HepG2 (cell line): ENCODE data around the gene PCIF1. TPM values are rescaled to one million over a fixed set of nuclear protein-coding genes. Genes with fewer than 3 reads are reported as not detected.

ENCODE experiments used
- DMAP1 ChIP-seq: IDR thresholded peaks from 2 replicates; pipeline ENCODE4 v1.6.1; 2016
- ELF4 ChIP-seq: sonication (generic); formaldehyde crosslinking; IDR thresholded peaks from 2 replicates; pipeline ENCODE4 v1.5.0; 2020; ENCODE audit warnings: missing genetic modification reagents, mild to moderate bottlenecking, moderate library complexity, borderline replicate concordance
- GTF3A ChIP-seq: sonication (generic); formaldehyde crosslinking; conservative IDR thresholded peaks from 2 replicates; pipeline ENCODE4 v1.4.0; 2020; ENCODE audit warnings: mild to moderate bottlenecking, missing genetic modification reagents
- HOXA5 ChIP-seq: sonication (generic); formaldehyde crosslinking; IDR thresholded peaks from 2 replicates; pipeline ENCODE4 v1.4.0; 2020; ENCODE audit warnings: missing genetic modification reagents
- IRF2 ChIP-seq: IDR thresholded peaks from 2 replicates; pipeline ENCODE4 v1.6.1; 2018; ENCODE audit warnings: missing genetic modification reagents, missing compliant biosample characterization
- MBD4 ChIP-seq: IDR thresholded peaks from 2 replicates; pipeline ENCODE4 v1.6.1; 2012; ENCODE audit warnings: low read length, inconsistent platforms, borderline replicate concordance
- PHF21A ChIP-seq: sonication (generic); formaldehyde crosslinking; IDR thresholded peaks from 2 replicates; pipeline ENCODE4 v1.5.0; 2020; ENCODE audit warnings: mild to moderate bottlenecking, missing genetic modification reagents
- PHF5A ChIP-seq: IDR thresholded peaks from one replicate; pipeline ENCODE4 v1.6.1; 2018; ENCODE audit warnings: low read depth, missing genetic modification reagents; ENCODE audit not compliant: unreplicated experiment
- SYNCRIP ChIP-seq: fragments of 200-400 bp; formaldehyde crosslinking; IDR thresholded peaks from 2 replicates; pipeline ENCODE4 v1.6.1; 2018; ENCODE audit warnings: mild to moderate bottlenecking, low read depth, low read length; ENCODE audit not compliant: insufficient read depth
- THAP11 ChIP-seq: IDR thresholded peaks from 2 replicates; pipeline ENCODE4 v1.6.1; 2016; ENCODE audit warnings: missing biosample characterization, missing genetic modification reagents
- ZKSCAN8 ChIP-seq: IDR thresholded peaks from 2 replicates; pipeline ENCODE4 v1.6.1; 2016; ENCODE audit warnings: borderline replicate concordance, missing genetic modification reagents, missing compliant biosample characterization
- ZNF354B ChIP-seq: sonication (generic); formaldehyde crosslinking; IDR thresholded peaks from 2 replicates; pipeline ENCODE4 v1.8.0; 2022; ENCODE audit warnings: mild to moderate bottlenecking, missing genetic modification reagents
- ZNF572 ChIP-seq: sonication (generic); formaldehyde crosslinking; IDR thresholded peaks from 2 replicates; pipeline ENCODE4 v1.5.1; 2020; ENCODE audit warnings: mild to moderate bottlenecking, missing genetic modification reagents
- ZNF83 ChIP-seq: sonication (generic); formaldehyde crosslinking; IDR thresholded peaks from 2 replicates; pipeline ENCODE4 v1.4.0; 2020; ENCODE audit warnings: missing genetic modification reagents, mild to moderate bottlenecking, borderline replicate concordance
- polyA plus RNA-seq, 8 experiments: library from polyadenylated mRNA; depleted of rRNA in 3 of 8; stranded (reverse) in 7 of 8; unstranded in 1 of 8; fragments of >200 nt; fragmentation: Illumina TruSeq in 4 of 8; extraction: Trizol in 4 of 8; gene quantifications; 2 replicates each; pipeline versions ENCODE4 v1.2.1 to v1.2.3, GENCODE V29; 2011 to 2016; ENCODE audit warnings: low read depth in 4 of 8, missing spikeins in 1 of 8, mixed read lengths in 1 of 8; ENCODE audit not compliant: insufficient read depth in 1 of 8
- total RNA-seq, 5 experiments: library from RNA; depleted of rRNA; stranded (reverse); fragments of >200 nt; fragmentation: Illumina TruSeq; extraction: Trizol; gene quantifications; 2 replicates each; pipeline ENCODE4 v1.2.3, GENCODE V29; 2016; ENCODE audit warnings: low read depth in 1 of 5
- TF ChIP-seq, protein P1 (sequence below), 2 experiments: IDR thresholded peaks; 2 replicates each; pipeline ENCODE4 v1.6.1; 2011 to 2012; ENCODE audit warnings: low read length in 2 of 2, borderline replicate concordance in 1 of 2, low read depth in 1 of 2, mild to moderate bottlenecking in 1 of 2, moderate library complexity in 1 of 2
- TF ChIP-seq, protein P2 (sequence below): sonication (generic); formaldehyde crosslinking; IDR thresholded peaks from 2 replicates; pipeline ENCODE4 v1.8.1; 2023; ENCODE audit warnings: missing genetic modification reagents, inconsistent platforms, borderline replicate concordance
- TF ChIP-seq, protein P3 (sequence below): sonication (generic); formaldehyde crosslinking; IDR thresholded peaks from 2 replicates; pipeline ENCODE4 v1.9.0; 2021; ENCODE audit warnings: missing genetic modification reagents, mild to moderate bottlenecking, borderline replicate concordance
- TF ChIP-seq, protein P4 (sequence below): sonication (generic); formaldehyde crosslinking; IDR thresholded peaks from 2 replicates; pipeline ENCODE4 v1.4.0; 2020; ENCODE audit warnings: mild to moderate bottlenecking, missing genetic modification reagents
- TF ChIP-seq, protein P5 (sequence below): IDR thresholded peaks from 2 replicates; pipeline ENCODE4 v1.6.1; 2016

Gene PCIF1
- total and polyA plus RNA-seq, 2 of the 13 experiments (the other 11 are each of a cell fraction or from before 2014, with no cell fraction given) = 20.9 to 24.4 TPM

DNA sequence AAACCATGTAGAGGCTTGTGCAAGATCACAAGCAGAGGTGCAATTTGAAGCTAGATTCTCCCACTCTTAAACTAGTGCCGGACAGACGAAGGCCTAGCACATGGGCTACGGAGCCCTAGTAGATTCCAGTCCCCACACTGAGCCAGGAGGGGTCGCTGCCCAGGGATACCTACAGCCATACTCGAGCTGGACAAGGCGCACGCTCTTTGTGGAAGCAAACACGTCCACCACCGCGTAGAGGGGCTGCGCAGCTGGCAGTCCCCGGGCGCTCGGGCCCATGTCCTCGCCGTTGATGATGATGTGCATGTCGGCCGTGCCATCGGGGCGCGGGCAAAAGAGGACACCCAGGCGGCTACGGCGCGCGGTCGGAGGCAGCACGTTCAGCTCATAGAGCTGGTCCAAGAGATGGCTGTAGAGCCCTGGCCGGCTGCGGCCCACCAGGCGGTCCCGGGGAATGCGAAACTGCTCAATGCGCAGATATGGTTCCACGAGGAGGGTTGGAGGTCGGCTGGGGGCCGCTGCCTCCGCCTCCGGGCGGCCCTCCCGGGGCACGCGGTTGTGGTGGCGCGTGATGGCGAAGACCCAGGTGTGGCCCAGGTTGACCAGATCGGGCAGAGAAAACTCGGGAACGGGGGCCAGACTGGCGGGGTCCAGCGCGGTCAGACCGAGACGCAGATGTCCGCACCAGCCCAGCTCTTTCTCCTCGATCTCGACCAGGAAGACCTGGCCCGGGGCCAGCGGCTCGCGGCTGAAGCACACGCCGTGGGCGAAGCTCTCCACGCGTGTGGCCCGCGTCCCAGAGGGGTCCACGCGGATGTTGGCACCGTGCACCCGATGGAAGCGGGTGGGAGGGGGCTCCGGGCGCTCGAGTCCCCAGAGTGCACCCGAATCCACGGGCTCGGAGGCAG lies 44.2 kb upstream of the PCIF1 start (continued):
- TF ChIP-seq, protein P1, sequence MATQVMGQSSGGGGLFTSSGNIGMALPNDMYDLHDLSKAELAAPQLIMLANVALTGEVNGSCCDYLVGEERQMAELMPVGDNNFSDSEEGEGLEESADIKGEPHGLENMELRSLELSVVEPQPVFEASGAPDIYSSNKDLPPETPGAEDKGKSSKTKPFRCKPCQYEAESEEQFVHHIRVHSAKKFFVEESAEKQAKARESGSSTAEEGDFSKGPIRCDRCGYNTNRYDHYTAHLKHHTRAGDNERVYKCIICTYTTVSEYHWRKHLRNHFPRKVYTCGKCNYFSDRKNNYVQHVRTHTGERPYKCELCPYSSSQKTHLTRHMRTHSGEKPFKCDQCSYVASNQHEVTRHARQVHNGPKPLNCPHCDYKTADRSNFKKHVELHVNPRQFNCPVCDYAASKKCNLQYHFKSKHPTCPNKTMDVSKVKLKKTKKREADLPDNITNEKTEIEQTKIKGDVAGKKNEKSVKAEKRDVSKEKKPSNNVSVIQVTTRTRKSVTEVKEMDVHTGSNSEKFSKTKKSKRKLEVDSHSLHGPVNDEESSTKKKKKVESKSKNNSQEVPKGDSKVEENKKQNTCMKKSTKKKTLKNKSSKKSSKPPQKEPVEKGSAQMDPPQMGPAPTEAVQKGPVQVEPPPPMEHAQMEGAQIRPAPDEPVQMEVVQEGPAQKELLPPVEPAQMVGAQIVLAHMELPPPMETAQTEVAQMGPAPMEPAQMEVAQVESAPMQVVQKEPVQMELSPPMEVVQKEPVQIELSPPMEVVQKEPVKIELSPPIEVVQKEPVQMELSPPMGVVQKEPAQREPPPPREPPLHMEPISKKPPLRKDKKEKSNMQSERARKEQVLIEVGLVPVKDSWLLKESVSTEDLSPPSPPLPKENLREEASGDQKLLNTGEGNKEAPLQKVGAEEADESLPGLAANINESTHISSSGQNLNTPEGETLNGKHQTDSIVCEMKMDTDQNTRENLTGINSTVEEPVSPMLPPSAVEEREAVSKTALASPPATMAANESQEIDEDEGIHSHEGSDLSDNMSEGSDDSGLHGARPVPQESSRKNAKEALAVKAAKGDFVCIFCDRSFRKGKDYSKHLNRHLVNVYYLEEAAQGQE (IDR thresholded peaks at IDR 0.05; ENCODE audit: borderline replicate concordance in 1 of 2, low read depth in 1 of 2, low read length in 2 of 2) = no peak
- peak; percentile 81 for TF ChIP-seq DMAP1 (CRISPR knock-in tag)
- TF ChIP-seq ZNF83 (CRISPR knock-in tag) = peak; percentile 89; the same call in 1 of the 2 replicates
- no peak for TF ChIP-seq GTF3A (CRISPR knock-in tag)
- peak; percentile 61 for TF ChIP-seq PHF5A (CRISPR knock-in tag)
- peak; percentile 97 for TF ChIP-seq ZNF572 (CRISPR knock-in tag)
- TF ChIP-seq MBD4 = no peak
- TF ChIP-seq, protein P2, sequence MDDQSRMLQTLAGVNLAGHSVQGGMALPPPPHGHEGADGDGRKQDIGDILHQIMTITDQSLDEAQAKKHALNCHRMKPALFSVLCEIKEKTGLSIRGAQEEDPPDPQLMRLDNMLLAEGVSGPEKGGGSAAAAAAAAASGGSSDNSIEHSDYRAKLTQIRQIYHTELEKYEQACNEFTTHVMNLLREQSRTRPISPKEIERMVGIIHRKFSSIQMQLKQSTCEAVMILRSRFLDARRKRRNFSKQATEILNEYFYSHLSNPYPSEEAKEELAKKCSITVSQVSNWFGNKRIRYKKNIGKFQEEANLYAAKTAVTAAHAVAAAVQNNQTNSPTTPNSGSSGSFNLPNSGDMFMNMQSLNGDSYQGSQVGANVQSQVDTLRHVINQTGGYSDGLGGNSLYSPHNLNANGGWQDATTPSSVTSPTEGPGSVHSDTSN = no peak; the same call in 1 of the 2 replicates
- peak; percentile 96 for TF ChIP-seq ZNF354B (CRISPR knock-in tag)
- TF ChIP-seq HOXA5 (CRISPR knock-in tag) = peak; percentile 25; the same call in 1 of the 2 replicates
- TF ChIP-seq THAP11 (CRISPR knock-in tag) = peak; percentile 74
- TF ChIP-seq, protein P3, sequence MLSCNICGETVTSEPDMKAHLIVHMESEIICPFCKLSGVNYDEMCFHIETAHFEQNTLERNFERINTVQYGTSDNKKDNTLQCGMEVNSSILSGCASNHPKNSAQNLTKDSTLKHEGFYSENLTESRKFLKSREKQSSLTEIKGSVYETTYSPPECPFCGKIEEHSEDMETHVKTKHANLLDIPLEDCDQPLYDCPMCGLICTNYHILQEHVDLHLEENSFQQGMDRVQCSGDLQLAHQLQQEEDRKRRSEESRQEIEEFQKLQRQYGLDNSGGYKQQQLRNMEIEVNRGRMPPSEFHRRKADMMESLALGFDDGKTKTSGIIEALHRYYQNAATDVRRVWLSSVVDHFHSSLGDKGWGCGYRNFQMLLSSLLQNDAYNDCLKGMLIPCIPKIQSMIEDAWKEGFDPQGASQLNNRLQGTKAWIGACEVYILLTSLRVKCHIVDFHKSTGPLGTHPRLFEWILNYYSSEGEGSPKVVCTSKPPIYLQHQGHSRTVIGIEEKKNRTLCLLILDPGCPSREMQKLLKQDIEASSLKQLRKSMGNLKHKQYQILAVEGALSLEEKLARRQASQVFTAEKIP (CRISPR knock-in tag) = no peak
- TF ChIP-seq, protein P4, sequence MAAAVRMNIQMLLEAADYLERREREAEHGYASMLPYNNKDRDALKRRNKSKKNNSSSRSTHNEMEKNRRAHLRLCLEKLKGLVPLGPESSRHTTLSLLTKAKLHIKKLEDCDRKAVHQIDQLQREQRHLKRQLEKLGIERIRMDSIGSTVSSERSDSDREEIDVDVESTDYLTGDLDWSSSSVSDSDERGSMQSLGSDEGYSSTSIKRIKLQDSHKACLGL (CRISPR knock-in tag) = peak; percentile 98
- TF ChIP-seq, protein P5, sequence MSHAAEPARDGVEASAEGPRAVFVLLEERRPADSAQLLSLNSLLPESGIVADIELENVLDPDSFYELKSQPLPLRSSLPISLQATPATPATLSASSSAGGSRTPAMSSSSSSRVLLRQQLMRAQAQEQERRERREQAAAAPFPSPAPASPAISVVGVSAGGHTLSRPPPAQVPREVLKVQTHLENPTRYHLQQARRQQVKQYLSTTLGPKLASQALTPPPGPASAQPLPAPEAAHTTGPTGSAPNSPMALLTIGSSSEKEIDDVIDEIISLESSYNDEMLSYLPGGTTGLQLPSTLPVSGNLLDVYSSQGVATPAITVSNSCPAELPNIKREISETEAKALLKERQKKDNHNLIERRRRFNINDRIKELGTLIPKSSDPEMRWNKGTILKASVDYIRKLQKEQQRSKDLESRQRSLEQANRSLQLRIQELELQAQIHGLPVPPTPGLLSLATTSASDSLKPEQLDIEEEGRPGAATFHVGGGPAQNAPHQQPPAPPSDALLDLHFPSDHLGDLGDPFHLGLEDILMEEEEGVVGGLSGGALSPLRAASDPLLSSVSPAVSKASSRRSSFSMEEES (CRISPR knock-in tag) = peak; percentile 77
- TF ChIP-seq IRF2 (CRISPR knock-in tag) = peak; percentile 72
- 0 out of 2 replicates have a peak, but pooled peaks have one; percentile 7 for TF ChIP-seq ELF4 (CRISPR knock-in tag)
- peak; percentile 84 for TF ChIP-seq ZKSCAN8 (CRISPR knock-in tag)
- no peak for TF ChIP-seq SYNCRIP
- no peak for TF ChIP-seq PHF21A
